IMR-90 (cell line): ENCODE data around the gene CEP104. TPM values are rescaled to one million over a fixed set of nuclear protein-coding genes. Genes with fewer than 3 reads are reported as not detected.

Experiments
- ATAC-seq: fragments of 200-7000 bp; cut with Tn5 transposase; 2 replicates; pipeline ENCODE4 v1.9.1; 2020; ENCODE audit warnings: low read depth, mild to moderate bottlenecking, moderate library complexity
- BruUV-seq: library from RNA; stranded (reverse); fragments of 400-500 nt; replicated peaks from 2 replicates; lab custom pipeline; 2021; lab: Mats Ljungman, UMichigan
- CTCF ChIA-PET: fragments of 300-600 bp; formaldehyde crosslinking; extraction: SDS; loops from one replicate; lab custom pipeline; 2021; ENCODE audit warnings: antibody characterized with exemption; lab: Yijun Ruan, JAX
- POLR2A ChIA-PET: fragments of 300-600 bp; sonication (Branson Sonifier 250); formaldehyde crosslinking; loops from one replicate; lab custom pipeline; 2022; ENCODE audit warnings: antibody characterized with exemption; ENCODE audit not compliant: unreplicated experiment; lab: Charles Lee
- DNase-seq: peaks from one replicate; pipeline ENCODE4 v3.0.0; 2013
- H2AFZ ChIP-seq: replicated peaks from 2 replicates; pipeline ENCODE3; 2013; ENCODE audit warnings: low read length, mild to moderate bottlenecking; ENCODE audit not compliant: poor library complexity
- H2AK5ac ChIP-seq: 2 replicates; pipeline ENCODE4 v1.6.1; 2013; ENCODE audit warnings: low read depth, low read length, inconsistent platforms
- H2AK9ac ChIP-seq: replicated peaks from 2 replicates; pipeline ENCODE3; 2013; ENCODE audit warnings: mild to moderate bottlenecking, low read depth, low read length, moderate library complexity; ENCODE audit not compliant: poor library complexity
- H2BK120ac ChIP-seq: 2 replicates; pipeline ENCODE4 v1.6.1; 2013; ENCODE audit warnings: low read depth, low read length, inconsistent platforms
- H2BK15ac ChIP-seq: 3 replicates; pipeline ENCODE4 v1.6.1; 2013; ENCODE audit warnings: low read depth, low read length, inconsistent platforms
- H2BK20ac ChIP-seq: 2 replicates; pipeline ENCODE4 v1.6.1; 2013; ENCODE audit warnings: low read depth, mild to moderate bottlenecking, inconsistent platforms, low read length, moderate library complexity
- H2BK5ac ChIP-seq: 2 replicates; pipeline ENCODE4 v1.6.1; 2013; ENCODE audit warnings: mild to moderate bottlenecking, low read depth, low read length, inconsistent platforms; ENCODE audit not compliant: poor library complexity, severe bottlenecking
- H3K14ac ChIP-seq: replicated peaks from 2 replicates; pipeline ENCODE4 v1.6.1; 2013; ENCODE audit warnings: low read depth, low read length, inconsistent platforms
- H3K18ac ChIP-seq: 2 replicates; pipeline ENCODE4 v1.6.1; 2013; ENCODE audit warnings: low read depth, low read length, control low read depth
- H3K23ac ChIP-seq: 2 replicates; pipeline ENCODE4 v1.6.1; 2013; ENCODE audit warnings: low read depth, low read length, inconsistent platforms
- H3K27ac ChIP-seq: 2 replicates; pipeline ENCODE4 v1.5.1; 2013; ENCODE audit warnings: mild to moderate bottlenecking, control low read depth, low read length; ENCODE audit not compliant: insufficient read depth
- H3K27me3 ChIP-seq: 2 replicates; pipeline ENCODE4 v1.6.1; 2013; ENCODE audit warnings: low read length; ENCODE audit not compliant: control insufficient read depth, insufficient read depth
- H3K36me3 ChIP-seq: 2 replicates; pipeline ENCODE4 v1.6.1; 2013; ENCODE audit warnings: low read length, mixed read lengths; ENCODE audit not compliant: control insufficient read depth, insufficient read depth
- H3K4ac ChIP-seq: 2 replicates; pipeline ENCODE4 v1.6.1; 2013; ENCODE audit warnings: low read depth, low read length, inconsistent platforms
- H3K4me1 ChIP-seq: 2 replicates; pipeline ENCODE4 v1.6.1; 2013; ENCODE audit warnings: low read length, mixed read lengths; ENCODE audit not compliant: control insufficient read depth, insufficient read depth
- H3K4me2 ChIP-seq: 2 replicates; pipeline ENCODE4 v1.6.1; 2013; ENCODE audit warnings: low read depth, mild to moderate bottlenecking, control low read depth, low read length, moderate library complexity
- H3K4me3 ChIP-seq: 2 replicates; pipeline ENCODE4 v1.5.1; 2013; ENCODE audit warnings: low read depth, mild to moderate bottlenecking, control low read depth, low read length, moderate library complexity; ENCODE audit not compliant: insufficient read depth
- H3K56ac ChIP-seq: 2 replicates; pipeline ENCODE4 v1.6.1; 2013; ENCODE audit warnings: low read length, inconsistent platforms; ENCODE audit not compliant: insufficient read depth; ENCODE audit errors: extremely low read depth
- H3K79me1 ChIP-seq, 2 experiments: 2 replicates each; pipeline ENCODE4 v1.6.1; 2013; ENCODE audit warnings: low read length in 2 of 2, inconsistent platforms in 1 of 2, low read depth in 1 of 2
- H3K9ac ChIP-seq: 2 replicates; pipeline ENCODE4 v1.6.1; 2013; ENCODE audit warnings: low read depth, low read length, control low read depth
- H3K9me1 ChIP-seq: 2 replicates; pipeline ENCODE4 v1.6.1; 2013; ENCODE audit warnings: low read length, inconsistent platforms; ENCODE audit not compliant: insufficient read depth
- H3K9me3 ChIP-seq: 2 replicates; pipeline ENCODE4 v1.6.1; 2013; ENCODE audit warnings: low read length; ENCODE audit not compliant: control insufficient read depth, insufficient read depth
- H4K20me1 ChIP-seq: 2 replicates; pipeline ENCODE4 v1.6.1; 2013; ENCODE audit warnings: low read length, inconsistent platforms; ENCODE audit not compliant: insufficient read depth
- H4K5ac ChIP-seq: 2 replicates; pipeline ENCODE4 v1.6.1; 2013; ENCODE audit warnings: mild to moderate bottlenecking, low read depth, low read length, control low read depth
- H4K8ac ChIP-seq, 2 experiments: 2 replicates each; pipeline ENCODE4 v1.6.1; 2013; ENCODE audit warnings: low read depth in 2 of 2, low read length in 2 of 2, control low read depth in 1 of 2, inconsistent platforms in 1 of 2
- H4K91ac ChIP-seq: 2 replicates; pipeline ENCODE4 v1.6.1; 2013; ENCODE audit warnings: low read depth, low read length, inconsistent platforms; ENCODE audit not compliant: insufficient read depth
- BHLHE40 ChIP-seq: fragments of 150-350 bp; IDR thresholded peaks from 2 replicates; pipeline ENCODE4 v1.6.1; 2016; ENCODE audit warnings: mild to moderate bottlenecking, low read depth, low read length
- CEBPB ChIP-seq: IDR thresholded peaks from 2 replicates; pipeline ENCODE4 v1.6.1; 2012; ENCODE audit warnings: low read depth, low read length, improper control_type of control experiment
- CHD1 ChIP-seq: IDR thresholded peaks from 2 replicates; pipeline ENCODE4 v1.6.1; 2012; ENCODE audit warnings: low read depth, low read length, improper control_type of control experiment
- CTCF ChIP-seq: conservative IDR thresholded peaks from 2 replicates; pipeline ENCODE4 v1.5.1; 2012; ENCODE audit warnings: mild to moderate bottlenecking, low read depth, low read length, improper control_type of control experiment
- ELK1 ChIP-seq: fragments of 150-350 bp; IDR thresholded peaks from 2 replicates; pipeline ENCODE4 v1.6.1; 2016; ENCODE audit warnings: low read depth, mild to moderate bottlenecking, low read length, moderate library complexity, borderline replicate concordance
- FOS ChIP-seq: fragments of 150-350 bp; IDR thresholded peaks from 2 replicates; pipeline ENCODE4 v1.6.1; 2016; ENCODE audit warnings: low read depth, low read length
- MAFK ChIP-seq: IDR thresholded peaks from 2 replicates; pipeline ENCODE4 v1.6.1; 2012; ENCODE audit warnings: low read depth, low read length, improper control_type of control experiment
- MAZ ChIP-seq: IDR thresholded peaks from 2 replicates; pipeline ENCODE4 v1.6.1; 2012; ENCODE audit warnings: low read depth, mild to moderate bottlenecking, low read length, improper control_type of control experiment, moderate library complexity, borderline replicate concordance
- MXI1 ChIP-seq: IDR thresholded peaks from 2 replicates; pipeline ENCODE4 v1.6.1; 2012; ENCODE audit warnings: low read depth, mild to moderate bottlenecking, low read length, moderate library complexity, borderline replicate concordance
- NFE2L2 ChIP-seq: fragments of 150-350 bp; IDR thresholded peaks from 2 replicates; pipeline ENCODE4 v1.6.1; 2016; ENCODE audit warnings: low read depth, mild to moderate bottlenecking, low read length
- POLR2A ChIP-seq: IDR thresholded peaks from 2 replicates; pipeline ENCODE4 v1.6.1; 2012; ENCODE audit warnings: mild to moderate bottlenecking, low read depth, low read length
- RAD21 ChIP-seq: IDR thresholded peaks from 2 replicates; pipeline ENCODE4 v1.6.1; 2012; ENCODE audit warnings: low read length, improper control_type of control experiment
- RCOR1 ChIP-seq: IDR thresholded peaks from 2 replicates; pipeline ENCODE4 v1.6.1; 2012; ENCODE audit warnings: mild to moderate bottlenecking, low read length, improper control_type of control experiment; ENCODE audit not compliant: insufficient replicate concordance
- RFX5 ChIP-seq: IDR thresholded peaks from 2 replicates; pipeline ENCODE4 v1.8.0; 2012; ENCODE audit warnings: low read depth, mild to moderate bottlenecking, low read length, moderate library complexity
- SMC3 ChIP-seq: fragments of 150-350 bp; IDR thresholded peaks from 2 replicates; pipeline ENCODE4 v1.6.1; 2016; ENCODE audit warnings: low read depth, mild to moderate bottlenecking, antibody characterized with exemption, low read length, moderate library complexity
- USF2 ChIP-seq: fragments of 150-350 bp; IDR thresholded peaks from 2 replicates; pipeline ENCODE4 v1.6.1; 2017; ENCODE audit warnings: mild to moderate bottlenecking, antibody characterized with exemption, low read length, low read depth
- WGBS, 2 experiments: methylation state at CpG; one replicate each; pipeline versions ENCODE4 v1.1.5 to v1.1.7; 2013; ENCODE audit warnings: missing lambda C conversion rate in 2 of 2; ENCODE audit not compliant: insufficient read length in 1 of 2; ENCODE audit errors: extremely low coverage in 2 of 2; 5-methylcytosine and 5-hydroxymethylcytosine counted together
- dilution Hi-C: fragments of 300-500 bp; cut with HindIII; formaldehyde crosslinking; loops from one replicate; pipeline ENCODE4 v1.14.3; 2018; ENCODE audit warnings: low sequenced_read_pairs; ENCODE audit not compliant: unreplicated experiment
- in situ Hi-C: fragments of 300-500 bp; cut with MboI; formaldehyde crosslinking; loops from 3 replicates; pipeline ENCODE4 v1.14.3; 2019; ENCODE audit warnings: low sequenced_read_pairs, inconsistent platforms, mixed read lengths
- intact Hi-C: fragments of 100-400 bp; cut with micrococcal nuclease; formaldehyde crosslinking; loops from 2 replicates; pipeline ENCODE4 v1.10.0; 2022
- polyA plus RNA-seq, 3 experiments: library from polyadenylated mRNA; depleted of rRNA; stranded (reverse); fragments of >200 nt; gene quantifications; 2 replicates each; pipeline ENCODE4 v1.2.3, GENCODE V29; 2012; ENCODE audit warnings: low replicate concordance in 1 of 3
- total RNA-seq: library from RNA; depleted of rRNA; stranded (reverse); fragments of >200 nt; gene quantifications from 2 replicates; pipeline ENCODE4 v1.2.3, GENCODE V29; 2012

The CEP104 gene
- total and polyA plus RNA-seq, 2 of the 4 experiments (the other 2 are of a cell fraction) = 14.3 to 17.5 TPM

GRCh38 chr1:3831689-3832088 lies 25.3 kb downstream of the CEP104 start:
- H3K27ac ChIP-seq = no peak overlapping the region

More at GRCh38 chr1:3831689-3832088, 25.3 kb downstream of the CEP104 start:
- Histone ChIP-seq H3K18ac (no peak overlapping the region), H2AFZ (no peak overlapping the region), H3K4ac (no peak overlapping the region), H3K9ac (no peak overlapping the region), H3K9me3 (no peaks in the 10 kb centered on the region), H3K27me3 (no peaks in the 10 kb centered on the region), H4K20me1 (no peaks in the 10 kb centered on the region), H2BK5ac (no peak overlapping the region), H3K14ac (no peak overlapping the region), H2BK120ac (no peak overlapping the region), H2BK15ac (no peak overlapping the region), H3K23ac (no peak overlapping the region), H3K4me3 (no peak overlapping the region), H4K8ac (no peak overlapping the region), H3K79me1 (no peaks in the 10 kb centered on the region), H3K4me2 (no peak overlapping the region), H3K56ac (no peak overlapping the region), H4K91ac (no peak overlapping the region), H2AK9ac (no peak overlapping the region), H3K9me1 (no peaks in the 10 kb centered on the region; the same call in 1 of the 2 replicates), H3K36me3 (peaks cover 40% of the 10 kb centered on the region), H2AK5ac (no peak overlapping the region), H3K4me1 (no peaks in the 10 kb centered on the region), H2BK20ac (no peak overlapping the region), H4K5ac (no peak overlapping the region)
- no TSS peak for BruUV-seq
- ChIA-PET CTCF (no interaction called here), POLR2A (no interaction called here)
- WGBS, 2 experiments = no CpG with 5 or more reads among the region's 6 CpGs
- in situ Hi-C loops (loop anchor here (5.0 kb wide), 1 partner anchor 51 kb away; no protein-coding TSS in a partner anchor), intact Hi-C loops (no loop called here), dilution Hi-C loops (no loop called here)
- DNase-seq (no peak), ATAC-seq (no peak)
- TF ChIP-seq NFE2L2 (no peak), MAFK (no peak), ELK1 (no peak), SMC3 (no peak), CTCF (no peak), POLR2A (no peak), MAZ (no peak), MXI1 (no peak), CEBPB (no peak), RFX5 (no peak), USF2 (no peak), RCOR1 (no peak), BHLHE40 (no peak), CHD1 (no peak), FOS (no peak), RAD21 (no peak)
